HepG2 (cell line): ENCODE measurements around the gene TOP2B. TPM values are rescaled to one million over a fixed set of nuclear protein-coding genes. Genes with fewer than 3 reads are reported as not detected.
A peak's percentile ranks its signal among the peaks of the same experiment; 100 is the strongest.

Experiments used
- ATAC-seq: fragments of 200-7000 bp; cut with Tn5 transposase; 3 replicates; pipeline ENCODE4 v1.9.1; 2020; ENCODE audit warnings: mild to moderate bottlenecking, moderate library complexity
- BruUV-seq: library from RNA; stranded (reverse); fragments of 400-500 nt; replicated peaks from 2 replicates; lab custom pipeline; 2021; lab: Mats Ljungman, UMichigan
- CTCF ChIA-PET: fragments of 300-600 bp; formaldehyde crosslinking; extraction: SDS; loops from one replicate; lab custom pipeline; 2021; ENCODE audit warnings: low total read pairs, inconsistent platforms, low intra/inter-chr PET ratio; lab: Yijun Ruan, JAX
- POLR2A ChIA-PET: fragments of 350-600 bp; sonication (Branson Sonifier 250); formaldehyde crosslinking; loops from one replicate; lab custom pipeline; 2020; ENCODE audit warnings: antibody characterized with exemption, inconsistent platforms; lab: Yijun Ruan, JAX
- DNase-seq: peaks from one replicate; pipeline ENCODE4 v3.0.0-alpha.2; 2015; ENCODE audit warnings: low spot score
- FAIRE-seq: peaks from 3 replicates; lab custom pipeline; 2011; peaks lifted over from hg19 to GRCh38; lab: Jason Lieb, UNC
- H2AFZ ChIP-seq: one replicate; pipeline ENCODE4 v1.6.1; 2011; ENCODE audit warnings: low read length, inconsistent platforms
- H3K27ac ChIP-seq: fragments of 300-600 bp; 3 replicates; pipeline ENCODE4 v1.8.0; 2011; ENCODE audit warnings: mixed run types, mild to moderate bottlenecking, mixed read lengths, low read length, inconsistent platforms; ENCODE audit not compliant: insufficient read depth; ENCODE audit errors: extremely low read length
- H3K27me3 ChIP-seq, 2 experiments: fragments of 200-600 bp in 1 of 2; 2 replicates in 1 of 2; 3 replicates in 1 of 2; pipeline versions ENCODE4 v1.6.0 to v1.8.0; 2011; ENCODE audit warnings: low read length in 2 of 2, mild to moderate bottlenecking in 2 of 2, moderate library complexity in 2 of 2, inconsistent platforms in 1 of 2; ENCODE audit not compliant: insufficient read depth in 2 of 2, control insufficient read depth in 1 of 2
- H3K36me3 ChIP-seq, 2 experiments: fragments of 200-600 bp in 1 of 2; replicated peaks in 1 of 2; 2 replicates in 1 of 2; 3 replicates in 1 of 2; pipeline versions ENCODE4 v1.5.1 to v1.8.0; 2011; ENCODE audit warnings: low read length in 2 of 2, inconsistent platforms in 1 of 2; ENCODE audit not compliant: insufficient read depth in 2 of 2, control insufficient read depth in 1 of 2
- H3K4me1 ChIP-seq: 2 replicates; pipeline ENCODE4 v1.5.1; 2012; ENCODE audit warnings: low read length, inconsistent platforms; ENCODE audit not compliant: insufficient read depth
- H3K4me2 ChIP-seq: 2 replicates; pipeline ENCODE4 v1.6.0; 2011; ENCODE audit warnings: low read depth, low read length, inconsistent platforms
- H3K4me3 ChIP-seq, 3 experiments: fragments of 200-600 bp in 1 of 3; sonication (generic), shearing (Covaris generic) in 1 of 3; replicated peaks in 1 of 3; 2 replicates each; pipeline ENCODE4 v1.5.1; 2011 to 2016; ENCODE audit warnings: low read length in 3 of 3, inconsistent platforms in 2 of 3, low read depth in 2 of 3, mild to moderate bottlenecking in 2 of 3, control low read depth in 1 of 3, mixed read lengths in 1 of 3; ENCODE audit not compliant: insufficient read depth in 1 of 3
- H3K79me2 ChIP-seq: one replicate; pipeline ENCODE4 v1.6.1; 2011; ENCODE audit warnings: low read length, inconsistent platforms; ENCODE audit not compliant: insufficient read depth
- H3K9ac ChIP-seq: 2 replicates; pipeline ENCODE4 v1.6.0; 2011; ENCODE audit warnings: mild to moderate bottlenecking, low read depth, low read length, inconsistent platforms; ENCODE audit not compliant: insufficient read depth
- H3K9me3 ChIP-seq: 2 replicates; pipeline ENCODE4 v1.5.1; 2012; ENCODE audit warnings: mild to moderate bottlenecking, low read length
- H4K20me1 ChIP-seq: 2 replicates; pipeline ENCODE4 v1.6.0; 2011; ENCODE audit warnings: inconsistent platforms, mild to moderate bottlenecking, low read length, moderate library complexity; ENCODE audit not compliant: insufficient read depth
- CTCF ChIP-seq: sonication (generic); formaldehyde crosslinking; IDR thresholded peaks from 2 replicates; pipeline ENCODE4 v1.5.0; 2020; ENCODE audit warnings: mild to moderate bottlenecking, missing genetic modification reagents, moderate library complexity
- HDAC2 ChIP-seq: sonication (generic); formaldehyde crosslinking; IDR thresholded peaks from 2 replicates; pipeline ENCODE4 v1.4.0; 2020; ENCODE audit warnings: missing genetic modification reagents
- NFKBIZ ChIP-seq: IDR thresholded peaks from 2 replicates; pipeline ENCODE4 v1.6.1; 2018; ENCODE audit warnings: missing genetic modification reagents, missing compliant biosample characterization
- ZNF264 ChIP-seq: sonication (generic); formaldehyde crosslinking; IDR thresholded peaks from 2 replicates; pipeline ENCODE4 v1.4.0; 2020; ENCODE audit warnings: missing genetic modification reagents
- ZNF280D ChIP-seq: sonication (generic); formaldehyde crosslinking; IDR thresholded peaks from 2 replicates; pipeline ENCODE4 v1.5.1; 2020; ENCODE audit warnings: mild to moderate bottlenecking, missing genetic modification reagents
- WGBS: methylation state at CpG from one replicate; pipeline ENCODE4 v1.1.6; 2017; ENCODE audit warnings: low lambda C conversion rate; 5-methylcytosine and 5-hydroxymethylcytosine counted together
- in situ Hi-C: cut with HindIII; loops from 2 replicates; pipeline ENCODE4 v1.10.0; 2017; ENCODE audit warnings: low pct_unique_long_range_greater_than_20kb; ENCODE audit not compliant: extremely low pct_ligation_motif_present
- intact Hi-C: fragments of 100-400 bp; cut with micrococcal nuclease; formaldehyde crosslinking; loops from one replicate; pipeline ENCODE4 v1.10.0; 2022; ENCODE audit not compliant: unreplicated experiment
- polyA plus RNA-seq, 8 experiments: library from polyadenylated mRNA; depleted of rRNA in 3 of 8; stranded (reverse) in 7 of 8; unstranded in 1 of 8; fragments of >200 nt; fragmentation: Illumina TruSeq in 4 of 8; extraction: Trizol in 4 of 8; gene quantifications; 2 replicates each; pipeline versions ENCODE4 v1.2.1 to v1.2.3, GENCODE V29; 2011 to 2016; ENCODE audit warnings: low read depth in 4 of 8, missing spikeins in 1 of 8, mixed read lengths in 1 of 8; ENCODE audit not compliant: insufficient read depth in 1 of 8
- total RNA-seq, 5 experiments: library from RNA; depleted of rRNA; stranded (reverse); fragments of >200 nt; fragmentation: Illumina TruSeq; extraction: Trizol; gene quantifications; 2 replicates each; pipeline ENCODE4 v1.2.3, GENCODE V29; 2016; ENCODE audit warnings: low read depth in 1 of 5

The TOP2B gene
- total and polyA plus RNA-seq, 2 of the 13 experiments (the other 11 are each of a cell fraction or from before 2014, with no cell fraction given), result 27.6 to 88.1 TPM

- Histone ChIP-seq H3K4me2 (no peak overlapping the region), H3K9me3 (no peaks in the 10 kb centered on the region), H4K20me1 (no peaks in the 10 kb centered on the region), H3K27ac (no peak overlapping the region), H2AFZ (no peak overlapping the region), H3K27me3 (0 out of 5 replicates have a peak, but pooled peaks cover 0 to 4% of the 10 kb centered on the region in 2 experiments), H3K4me1 (peaks cover 30% of the 10 kb centered on the region), H3K36me3 (no peaks in the 10 kb centered on the region), H3K9ac (no peak overlapping the region), H3K4me3 (no peak overlapping the region), H3K79me2 (no peaks in the 10 kb centered on the region)
- intact Hi-C loops (no loop called here), in situ Hi-C loops (loop anchor here (25.0 kb wide), 1 partner anchor 113 kb away; the partner anchor contains the start of genes NGLY1 and OXSM)
- ATAC-seq, result peak; percentile 62
- no CpG with 5 or more reads among the region's 2 CpGs for WGBS
- DNase-seq, result no peak
- TF ChIP-seq CTCF (CRISPR knock-in tag) (peak; percentile 41; the same call in 1 of the 2 replicates), ZNF280D (CRISPR knock-in tag) (no peak), ZNF264 (CRISPR knock-in tag) (no peak), NFKBIZ (CRISPR knock-in tag) (no peak), HDAC2 (CRISPR knock-in tag) (no peak)
- ChIA-PET POLR2A (no interaction called here), CTCF (no interaction called here)
- no TSS peak for BruUV-seq
- FAIRE-seq, result no peak
Measured at GRCh38 chr3:25674670-25675069, 10.0 kb upstream of the TOP2B start.
